Measurements from ENCODE around the gene PDSS2.

- TF ChIP-seq, protein P1, sequence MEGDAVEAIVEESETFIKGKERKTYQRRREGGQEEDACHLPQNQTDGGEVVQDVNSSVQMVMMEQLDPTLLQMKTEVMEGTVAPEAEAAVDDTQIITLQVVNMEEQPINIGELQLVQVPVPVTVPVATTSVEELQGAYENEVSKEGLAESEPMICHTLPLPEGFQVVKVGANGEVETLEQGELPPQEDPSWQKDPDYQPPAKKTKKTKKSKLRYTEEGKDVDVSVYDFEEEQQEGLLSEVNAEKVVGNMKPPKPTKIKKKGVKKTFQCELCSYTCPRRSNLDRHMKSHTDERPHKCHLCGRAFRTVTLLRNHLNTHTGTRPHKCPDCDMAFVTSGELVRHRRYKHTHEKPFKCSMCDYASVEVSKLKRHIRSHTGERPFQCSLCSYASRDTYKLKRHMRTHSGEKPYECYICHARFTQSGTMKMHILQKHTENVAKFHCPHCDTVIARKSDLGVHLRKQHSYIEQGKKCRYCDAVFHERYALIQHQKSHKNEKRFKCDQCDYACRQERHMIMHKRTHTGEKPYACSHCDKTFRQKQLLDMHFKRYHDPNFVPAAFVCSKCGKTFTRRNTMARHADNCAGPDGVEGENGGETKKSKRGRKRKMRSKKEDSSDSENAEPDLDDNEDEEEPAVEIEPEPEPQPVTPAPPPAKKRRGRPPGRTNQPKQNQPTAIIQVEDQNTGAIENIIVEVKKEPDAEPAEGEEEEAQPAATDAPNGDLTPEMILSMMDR (conservative IDR thresholded peaks at IDR 0.05): no peak
- no peak for TF ChIP-seq EZH2 (IDR thresholded peaks at IDR 0.05; ENCODE audit: low read depth)
These were observed 54.4 kb downstream of the PDSS2 start for GRCh38 chr6:107405002-107405401.
